ENCODE measurements around the gene RPS21. TPM values are rescaled to one million over a fixed set of nuclear protein-coding genes. Genes with fewer than 3 reads are reported as not detected.

RPS21 gene
- total RNA-seq, 1 donor from 2014 or later: 2,912 TPM

- Mint-ChIP-seq H3K9me3 (no peaks in the 10 kb centered on the region), H3K27me3 (no peaks in the 10 kb centered on the region), H3K27ac (peak overlapping the region; percentile 6), H3K4me3 (no peak overlapping the region), H3K36me3 (ENCODE audit: low read depth) (peaks cover 4% of the 10 kb centered on the region), H3K4me1 (peaks cover 5% of the 10 kb centered on the region)
- DNase-seq: no peak
- ChIA-PET POLR2A (no interaction called here), CTCF (no interaction called here)
- no peak for ATAC-seq (ENCODE audit: low read depth)
- TF ChIP-seq CTCF (IDR thresholded peaks at IDR 0.05): no peak
- intact Hi-C loops (cut with micrococcal nuclease): no loop called here
Measured at GRCh38 chr20:62377064-62377461, 9.8 kb upstream of the RPS21 start.

- no peak overlapping the region for H3K27ac Mint-ChIP-seq
- CTCF ChIA-PET: no interaction called here
- POLR2A ChIA-PET: no interaction called here
- H3K27me3 Mint-ChIP-seq: no peaks in the 10 kb centered on the region
- peaks cover 8% of the 10 kb centered on the region for H3K4me1 Mint-ChIP-seq
- H3K9me3 Mint-ChIP-seq: no peaks in the 10 kb centered on the region
- peaks cover 7% of the 10 kb centered on the region for H3K36me3 Mint-ChIP-seq (ENCODE audit: low read depth)
- no peak overlapping the region for H3K4me3 Mint-ChIP-seq
- DNase-seq (no peak), ATAC-seq (ENCODE audit: low read depth) (no peak)
- intact Hi-C loops (cut with micrococcal nuclease): no loop called here
- no peak for TF ChIP-seq CTCF (IDR thresholded peaks at IDR 0.05)
Measured at GRCh38 chr20:62377615-62378178, 9.2 kb upstream of the RPS21 start.

GRCh38 chr20:62378215-62378614 is 8.7 kb upstream of the RPS21 start:
- no peaks in the 10 kb centered on the region for H3K9me3 Mint-ChIP-seq
- H3K4me3 Mint-ChIP-seq: no peak overlapping the region
- peaks cover 7% of the 10 kb centered on the region for H3K36me3 Mint-ChIP-seq (ENCODE audit: low read depth)
- peaks cover 10% of the 10 kb centered on the region for H3K4me1 Mint-ChIP-seq
- H3K27me3 Mint-ChIP-seq: no peaks in the 10 kb centered on the region
- no peak for ATAC-seq (ENCODE audit: low read depth)
- no peak for TF ChIP-seq CTCF (IDR thresholded peaks at IDR 0.05)
- intact Hi-C loops (cut with micrococcal nuclease): no loop called here
- CTCF ChIA-PET: no interaction called here
- POLR2A ChIA-PET: no interaction called here
- no peak for DNase-seq
- no peak overlapping the region for H3K27ac Mint-ChIP-seq

- H3K4me3 Mint-ChIP-seq: no peak overlapping the region
- no peak for TF ChIP-seq CTCF (IDR thresholded peaks at IDR 0.05)
- intact Hi-C loops (cut with micrococcal nuclease): loop anchor here (10.0 kb wide), 1 partner anchor 554 kb away; the partner anchor contains the start of gene GID8
- H3K9me3 Mint-ChIP-seq: no peaks in the 10 kb centered on the region
- CTCF ChIA-PET: interaction anchor here (1.4 kb wide), 1 partner anchor 15 kb away, joined by 6 read pairs; no protein-coding TSS in a partner anchor
- no peaks in the 10 kb centered on the region for H3K27me3 Mint-ChIP-seq
- ATAC-seq (ENCODE audit: low read depth) (no peak), DNase-seq (no peak)
- H3K27ac Mint-ChIP-seq: no peak overlapping the region
- H3K4me1 Mint-ChIP-seq: peaks cover 22% of the 10 kb centered on the region
- POLR2A ChIA-PET: no interaction called here
- H3K36me3 Mint-ChIP-seq (ENCODE audit: low read depth): peaks cover 9% of the 10 kb centered on the region
Measured at GRCh38 chr20:62381202-62381797, 5.6 kb upstream of the RPS21 start.

- POLR2A ChIA-PET: interaction anchor here (1.0 to 1.9 kb wide), 2 partner anchors 79 to 84 kb away, joined by 4 to 12 read pairs; partner anchors contain the start of gene ADRM1
- H3K4me1 Mint-ChIP-seq: peaks cover 22% of the 10 kb centered on the region
- peaks cover 9% of the 10 kb centered on the region for H3K36me3 Mint-ChIP-seq (ENCODE audit: low read depth)
- H3K9me3 Mint-ChIP-seq: no peaks in the 10 kb centered on the region
- ATAC-seq (ENCODE audit: low read depth) (no peak), DNase-seq (no peak)
- intact Hi-C loops (cut with micrococcal nuclease): loop anchor here (1.0 to 10.0 kb wide), 5 partner anchors 13 to 553 kb away; partner anchors contain the start of genes ADRM1, GID8 and LSM14B
- CTCF ChIA-PET: interaction anchor here (1.0 to 1.9 kb wide), 7 partner anchors 13 to 370 kb away, joined by 3 to 27 read pairs (median 6); no protein-coding TSS in a partner anchor
- H3K4me3 Mint-ChIP-seq: no peak overlapping the region
- H3K27ac Mint-ChIP-seq: no peak overlapping the region
- no peak for TF ChIP-seq CTCF (IDR thresholded peaks at IDR 0.05)
- H3K27me3 Mint-ChIP-seq: no peaks in the 10 kb centered on the region
Measured at GRCh38 chr20:62381842-62382241, 5.1 kb upstream of the RPS21 start.
